Peyer's patch (tissue), 4 donors: ENCODE data around the gene SHISA2. TPM values are rescaled to one million over a fixed set of nuclear protein-coding genes. Genes with fewer than 3 reads are reported as not detected.

ENCODE experiments used
- DNase-seq, 3 donors: peaks; one replicate each; pipeline ENCODE4 v3.0.0-alpha.2; 2017 to 2019
- H3K27ac ChIP-seq, 4 donors: fragments of 200-600 bp; sonication (generic); one replicate each; pipeline ENCODE4 v1.5.1; 2016 to 2019
- H3K27me3 ChIP-seq, 2 donors: fragments of 200-600 bp; sonication (generic); one replicate each; pipeline ENCODE4 v1.5.1; 2019
- H3K36me3 ChIP-seq, 3 donors: fragments of 200-600 bp; sonication (generic); one replicate each; pipeline ENCODE4 v1.5.1; 2016 to 2019
- H3K4me1 ChIP-seq, 4 donors: fragments of 200-600 bp; sonication (generic); one replicate each; pipeline ENCODE4 v1.5.1; 2016 to 2019
- H3K4me3 ChIP-seq, 4 donors: fragments of 200-600 bp; sonication (generic); 1 replicate in 3 of 4; 2 replicates in 1 of 4; pipeline ENCODE4 v1.5.1; 2016 to 2019; ENCODE audit warnings: mild to moderate bottlenecking in 1 of 4
- H3K9me3 ChIP-seq, 4 donors: fragments of 200-600 bp; sonication (generic); one replicate each; pipeline ENCODE4 v1.5.1; 2016 to 2019; ENCODE audit warnings: mild to moderate bottlenecking in 1 of 4
- POLR2A ChIP-seq, 2 donors: fragments of 450-650 bp; IDR thresholded peaks; one replicate each; pipeline ENCODE4 v1.5.1; 2017; ENCODE audit warnings: antibody characterized with exemption in 2 of 2, mild to moderate bottlenecking in 2 of 2, moderate library complexity in 2 of 2
- total RNA-seq, 4 donors: library from RNA; depleted of rRNA; stranded (reverse); fragments of >200 nt; gene quantifications; one replicate each; pipeline ENCODE4 v1.1.0, GENCODE V29; 2016
- TF ChIP-seq, protein P1 (sequence below), 6 experiments: fragments of 450-650 bp in 4 of 6; fragments of 200-600 bp in 2 of 6; sonication (generic) in 1 of 6; IDR thresholded peaks; one replicate each; pipeline ENCODE4 v1.5.1; 2017 to 2019; ENCODE audit warnings: antibody characterized with exemption in 6 of 6, mild to moderate bottlenecking in 3 of 6, moderate library complexity in 1 of 6

SHISA2 gene
- total RNA-seq, 4 donors from 2014 or later, result 0.47 TPM; not detected in 3

DNA sequence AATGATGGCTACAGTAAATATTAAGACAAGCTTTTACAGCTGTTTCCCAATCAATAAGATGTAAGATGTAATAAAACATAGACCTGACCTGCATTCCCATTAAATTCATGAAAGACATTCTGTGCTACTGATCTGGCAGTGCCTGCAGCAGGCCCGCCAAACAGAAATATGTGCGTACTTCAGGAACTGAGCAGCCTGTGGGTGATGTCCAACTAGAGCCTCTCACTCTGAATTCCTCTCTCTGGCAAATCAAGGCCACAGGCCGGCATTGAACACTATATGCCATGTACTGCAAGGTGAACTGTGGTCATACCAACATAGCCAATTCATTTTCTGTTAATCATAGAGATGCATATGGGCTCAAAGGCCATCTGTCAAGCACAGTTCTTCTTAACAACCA, 17.8 kb downstream of the SHISA2 start:
- Histone ChIP-seq H3K4me1 (no peaks in the 10 kb centered on the region), H3K9me3 (peaks cover 0 to 5% (median 0%) of the 10 kb centered on the region in 4 donors), H3K36me3 (no peaks in the 10 kb centered on the region), H3K27me3 (peaks cover 0 to 4% of the 10 kb centered on the region in 2 donors), H3K4me3 (no peak overlapping the region), H3K27ac (no peak overlapping the region)
- no peak for TF ChIP-seq POLR2A (IDR thresholded peaks at IDR 0.05)
- TF ChIP-seq, protein P1, sequence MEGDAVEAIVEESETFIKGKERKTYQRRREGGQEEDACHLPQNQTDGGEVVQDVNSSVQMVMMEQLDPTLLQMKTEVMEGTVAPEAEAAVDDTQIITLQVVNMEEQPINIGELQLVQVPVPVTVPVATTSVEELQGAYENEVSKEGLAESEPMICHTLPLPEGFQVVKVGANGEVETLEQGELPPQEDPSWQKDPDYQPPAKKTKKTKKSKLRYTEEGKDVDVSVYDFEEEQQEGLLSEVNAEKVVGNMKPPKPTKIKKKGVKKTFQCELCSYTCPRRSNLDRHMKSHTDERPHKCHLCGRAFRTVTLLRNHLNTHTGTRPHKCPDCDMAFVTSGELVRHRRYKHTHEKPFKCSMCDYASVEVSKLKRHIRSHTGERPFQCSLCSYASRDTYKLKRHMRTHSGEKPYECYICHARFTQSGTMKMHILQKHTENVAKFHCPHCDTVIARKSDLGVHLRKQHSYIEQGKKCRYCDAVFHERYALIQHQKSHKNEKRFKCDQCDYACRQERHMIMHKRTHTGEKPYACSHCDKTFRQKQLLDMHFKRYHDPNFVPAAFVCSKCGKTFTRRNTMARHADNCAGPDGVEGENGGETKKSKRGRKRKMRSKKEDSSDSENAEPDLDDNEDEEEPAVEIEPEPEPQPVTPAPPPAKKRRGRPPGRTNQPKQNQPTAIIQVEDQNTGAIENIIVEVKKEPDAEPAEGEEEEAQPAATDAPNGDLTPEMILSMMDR (IDR thresholded peaks at IDR 0.05), result no peak
- DNase-seq, result no peak

DNA sequence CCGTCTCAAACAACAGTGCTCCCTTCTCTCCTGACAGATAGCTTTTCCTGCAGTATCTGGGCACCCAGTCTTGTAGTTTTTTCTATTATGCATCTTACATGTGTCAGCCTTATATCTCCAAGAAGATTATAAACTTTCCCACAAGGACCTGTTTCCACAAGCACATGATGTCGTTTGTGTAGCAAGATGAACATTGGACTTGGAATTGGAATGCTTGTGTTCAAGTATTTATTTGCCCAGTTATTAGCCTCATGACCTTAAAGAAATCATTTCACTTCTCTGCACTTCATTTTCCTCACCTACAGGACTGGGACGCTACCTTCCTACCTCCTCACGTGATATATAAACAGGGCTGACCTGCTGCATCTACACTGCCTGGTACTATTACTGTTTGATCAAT, 21.5 kb downstream of the SHISA2 start:
- H3K9me3 ChIP-seq, result peaks cover 0 to 5% (median 0%) of the 10 kb centered on the region in 4 donors
- no peak overlapping the region for H3K27ac ChIP-seq
- no peaks in the 10 kb centered on the region for H3K4me1 ChIP-seq
- H3K36me3 ChIP-seq, result no peaks in the 10 kb centered on the region
- no peak for TF ChIP-seq POLR2A (IDR thresholded peaks at IDR 0.05)
- TF ChIP-seq, protein P1 (IDR thresholded peaks at IDR 0.05), result no peak
- H3K27me3 ChIP-seq, result no peaks in the 10 kb centered on the region
- DNase-seq, result no peak
- H3K4me3 ChIP-seq, result no peak overlapping the region

DNA sequence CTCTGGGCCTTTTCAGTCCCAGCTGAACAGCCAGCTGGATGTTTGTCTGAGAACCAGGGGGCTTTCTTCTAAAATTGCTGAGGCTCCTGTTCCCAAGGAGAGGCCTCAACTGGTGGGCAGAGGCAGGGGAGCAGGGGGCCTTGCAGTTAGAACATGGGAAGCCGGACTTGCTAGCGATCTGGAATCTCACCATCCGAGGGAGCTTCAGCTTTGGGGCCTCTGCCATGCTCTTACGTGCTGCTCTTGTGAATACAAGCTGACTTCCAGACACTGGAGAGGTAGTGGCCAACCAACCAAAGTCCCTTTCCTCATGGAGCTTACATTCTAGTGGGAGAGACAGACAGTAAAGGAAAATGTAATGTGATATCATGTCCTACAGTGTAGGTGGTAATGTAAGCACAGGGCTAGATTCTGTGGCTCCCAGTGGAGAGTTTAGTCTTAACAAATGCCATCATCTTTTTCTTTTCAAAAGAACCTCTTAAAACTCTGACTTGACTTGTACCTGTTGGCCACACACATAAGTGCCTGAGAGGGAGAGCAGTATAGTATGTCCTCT, 22.2 kb downstream of the SHISA2 start:
- Histone ChIP-seq H3K27ac (no peak overlapping the region), H3K27me3 (no peaks in the 10 kb centered on the region), H3K4me3 (no peak overlapping the region), H3K36me3 (no peaks in the 10 kb centered on the region), H3K9me3 (peaks cover 0 to 5% (median 0%) of the 10 kb centered on the region in 4 donors), H3K4me1 (no peaks in the 10 kb centered on the region)
- TF ChIP-seq, protein P1 (IDR thresholded peaks at IDR 0.05), result no peak
- TF ChIP-seq POLR2A (IDR thresholded peaks at IDR 0.05), result no peak
- no peak for DNase-seq

DNA sequence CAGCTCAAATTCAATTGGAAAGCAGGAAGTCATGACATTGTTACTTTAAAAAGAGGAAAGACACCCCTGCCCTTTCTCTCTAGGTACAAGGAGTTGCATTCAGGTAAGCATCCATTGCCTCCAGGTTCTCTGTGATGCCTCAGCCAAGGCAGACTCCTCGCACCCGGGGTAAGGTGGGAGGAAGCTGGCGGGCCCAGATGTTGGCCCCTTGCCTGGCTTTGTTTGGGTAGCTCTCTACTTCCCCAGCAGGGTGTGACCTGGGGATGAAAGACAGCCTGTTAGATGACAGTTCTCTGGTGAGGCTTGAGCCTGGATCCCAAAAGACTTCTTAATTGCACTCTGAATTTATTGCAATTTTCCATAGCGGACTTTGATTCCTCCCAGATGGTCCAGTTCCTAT, 25.6 kb downstream of the SHISA2 start:
- TF ChIP-seq, protein P1 (IDR thresholded peaks at IDR 0.05), result no peak
- TF ChIP-seq POLR2A (IDR thresholded peaks at IDR 0.05), result no peak
- Histone ChIP-seq H3K36me3 (no peaks in the 10 kb centered on the region), H3K27ac (no peak overlapping the region), H3K4me1 (no peaks in the 10 kb centered on the region), H3K4me3 (no peak overlapping the region), H3K27me3 (no peaks in the 10 kb centered on the region), H3K9me3 (peaks cover 0 to 2% (median 0%) of the 10 kb centered on the region in 4 donors)
- DNase-seq, result no peak

DNA sequence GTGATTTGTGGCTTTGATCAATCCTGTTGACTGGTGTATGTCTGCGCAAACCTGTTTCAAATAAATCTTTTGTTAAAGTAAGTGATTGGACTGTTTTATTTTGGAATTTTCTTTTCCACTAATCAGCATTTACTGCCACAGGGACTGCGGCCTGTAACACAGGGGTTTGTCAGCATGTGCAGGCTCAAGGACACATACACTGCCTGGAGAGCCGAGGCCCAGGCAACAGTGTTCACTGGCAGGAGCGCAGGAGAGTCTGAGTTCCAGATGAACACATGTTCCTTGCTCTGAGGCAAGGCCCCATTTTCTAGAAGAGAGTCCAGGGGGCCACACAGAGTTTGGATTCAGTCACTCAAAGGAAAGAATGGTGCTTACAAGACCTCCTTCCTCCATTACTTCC, 26.0 kb downstream of the SHISA2 start:
- H3K27me3 ChIP-seq, result no peaks in the 10 kb centered on the region
- no peaks in the 10 kb centered on the region for H3K4me1 ChIP-seq
- DNase-seq, result no peak
- H3K9me3 ChIP-seq, result no peaks in the 10 kb centered on the region
- no peaks in the 10 kb centered on the region for H3K36me3 ChIP-seq
- TF ChIP-seq, protein P1 (IDR thresholded peaks at IDR 0.05), result no peak
- TF ChIP-seq POLR2A (IDR thresholded peaks at IDR 0.05), result no peak
- H3K27ac ChIP-seq, result no peak overlapping the region
- no peak overlapping the region for H3K4me3 ChIP-seq

DNA sequence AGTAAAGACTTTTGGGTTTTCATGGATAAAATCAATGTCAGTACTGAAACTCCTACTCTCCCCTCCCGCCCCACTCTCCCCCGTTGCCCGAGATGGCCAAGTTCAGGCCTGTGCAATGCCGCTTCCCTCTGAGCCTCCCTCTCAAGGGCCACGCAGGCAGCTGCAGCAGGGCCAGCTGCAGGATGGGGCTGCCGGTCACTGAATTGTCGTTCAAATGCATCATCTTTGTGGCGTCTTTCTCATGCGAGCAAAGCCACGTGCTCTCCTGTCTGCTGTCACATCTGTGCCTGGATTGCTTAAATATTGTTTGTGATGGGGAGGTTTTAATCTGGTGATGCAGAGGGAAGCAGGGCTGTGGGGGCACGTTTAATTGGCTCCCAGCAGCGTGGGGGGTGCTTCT, 26.6 kb downstream of the SHISA2 start:
- Histone ChIP-seq H3K36me3 (no peaks in the 10 kb centered on the region), H3K9me3 (no peaks in the 10 kb centered on the region), H3K27ac (no peak overlapping the region), H3K4me1 (no peaks in the 10 kb centered on the region), H3K27me3 (no peaks in the 10 kb centered on the region), H3K4me3 (no peak overlapping the region)
- DNase-seq, result no peak
- TF ChIP-seq POLR2A (IDR thresholded peaks at IDR 0.05), result no peak
- TF ChIP-seq, protein P1 (IDR thresholded peaks at IDR 0.05), result no peak
